RWPE2 (cell line): ENCODE measurements around the gene ZNF138.

ENCODE experiments used
- ATAC-seq: fragments of 200-7000 bp; cut with Tn5 transposase; 3 replicates; pipeline ENCODE4 v1.9.1; 2021; ENCODE audit warnings: low read depth
- DNase-seq: peaks from one replicate; pipeline ENCODE4 v3.0.0-alpha.2; 2020; ENCODE audit warnings: low spot score
- H3K27ac ChIP-seq: fragments of 450-650 bp; 2 replicates; pipeline ENCODE4 v1.5.1; 2017; ENCODE audit warnings: mild to moderate bottlenecking; ENCODE audit not compliant: poor library complexity, severe bottlenecking
- H3K27me3 ChIP-seq: fragments of 250-450 bp; sonication (Bioruptor Pico); 2 replicates; pipeline ENCODE4 v1.5.1; 2021; ENCODE audit warnings: mild to moderate bottlenecking, moderate library complexity; ENCODE audit not compliant: insufficient read depth, poor library complexity, severe bottlenecking
- H3K36me3 ChIP-seq: fragments of 250-450 bp; sonication (Bioruptor Pico); 2 replicates; pipeline ENCODE4 v1.5.1; 2020; ENCODE audit warnings: low read depth, mild to moderate bottlenecking, moderate library complexity
- H3K4me1 ChIP-seq: fragments of 250-450 bp; sonication (Bioruptor Pico); 2 replicates; pipeline ENCODE4 v1.5.1; 2021; ENCODE audit warnings: mild to moderate bottlenecking, moderate library complexity; ENCODE audit not compliant: insufficient read depth, poor library complexity, severe bottlenecking
- H3K4me3 ChIP-seq: fragments of 250-450 bp; sonication (Bioruptor Pico); 2 replicates; pipeline ENCODE4 v1.5.1; 2021; ENCODE audit warnings: mild to moderate bottlenecking, moderate library complexity; ENCODE audit not compliant: severe bottlenecking
- H3K9me3 ChIP-seq: fragments of 250-450 bp; sonication (Bioruptor Pico); 2 replicates; pipeline ENCODE4 v1.5.1; 2021; ENCODE audit warnings: mild to moderate bottlenecking, moderate library complexity; ENCODE audit not compliant: severe bottlenecking
- TF ChIP-seq, protein P1 (sequence below): fragments of 450-650 bp; IDR thresholded peaks from one replicate; pipeline ENCODE4 v1.5.1; 2017; ENCODE audit warnings: mild to moderate bottlenecking, moderate library complexity; ENCODE audit not compliant: poor library complexity, severe bottlenecking

Gene ZNF138

DNA sequence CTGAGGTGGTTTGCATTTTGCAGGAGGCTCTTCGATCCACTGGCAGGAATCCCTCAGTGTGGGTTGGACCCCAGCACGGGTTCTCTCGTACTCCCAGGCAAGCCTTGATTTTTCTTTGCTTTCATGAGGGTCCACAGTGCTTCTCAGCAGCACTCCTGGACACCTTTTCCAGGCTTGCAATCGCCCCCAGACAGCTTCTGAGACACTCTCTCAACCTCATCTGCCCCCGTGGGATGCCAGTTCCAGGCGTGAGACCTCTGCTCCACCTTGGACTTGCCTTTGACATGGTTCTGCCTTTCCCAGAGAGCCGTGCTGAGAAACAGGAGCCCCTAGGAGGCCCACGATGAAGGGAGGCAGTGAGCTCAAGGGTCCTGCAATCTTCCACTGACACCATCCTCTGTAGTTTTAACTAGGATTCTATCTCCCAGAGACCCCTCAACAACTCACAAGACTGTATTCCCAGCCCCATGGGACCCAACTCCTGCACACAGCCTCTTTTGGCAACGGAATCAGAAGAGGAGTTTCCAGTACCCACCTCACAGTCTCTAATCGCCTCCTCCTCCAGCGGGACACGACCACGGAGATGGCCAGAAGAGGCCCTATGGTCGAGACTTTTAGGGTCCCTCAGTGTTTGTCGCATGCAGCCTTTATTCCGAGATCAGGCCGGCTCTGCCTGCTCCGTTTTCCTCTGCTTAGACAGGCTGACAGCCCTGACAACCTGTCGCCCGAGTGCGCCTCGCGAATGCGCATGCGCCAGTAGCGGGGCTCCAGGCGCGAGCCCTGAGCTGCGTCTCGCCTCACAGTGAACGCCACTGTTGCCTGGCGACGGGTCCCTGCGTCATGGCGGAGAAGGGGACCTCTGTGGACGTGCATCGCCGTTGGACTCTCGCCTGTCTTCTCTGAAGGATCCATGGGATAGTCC is 82.8 kb downstream of the ZNF138 start:
- TF ChIP-seq, protein P1, sequence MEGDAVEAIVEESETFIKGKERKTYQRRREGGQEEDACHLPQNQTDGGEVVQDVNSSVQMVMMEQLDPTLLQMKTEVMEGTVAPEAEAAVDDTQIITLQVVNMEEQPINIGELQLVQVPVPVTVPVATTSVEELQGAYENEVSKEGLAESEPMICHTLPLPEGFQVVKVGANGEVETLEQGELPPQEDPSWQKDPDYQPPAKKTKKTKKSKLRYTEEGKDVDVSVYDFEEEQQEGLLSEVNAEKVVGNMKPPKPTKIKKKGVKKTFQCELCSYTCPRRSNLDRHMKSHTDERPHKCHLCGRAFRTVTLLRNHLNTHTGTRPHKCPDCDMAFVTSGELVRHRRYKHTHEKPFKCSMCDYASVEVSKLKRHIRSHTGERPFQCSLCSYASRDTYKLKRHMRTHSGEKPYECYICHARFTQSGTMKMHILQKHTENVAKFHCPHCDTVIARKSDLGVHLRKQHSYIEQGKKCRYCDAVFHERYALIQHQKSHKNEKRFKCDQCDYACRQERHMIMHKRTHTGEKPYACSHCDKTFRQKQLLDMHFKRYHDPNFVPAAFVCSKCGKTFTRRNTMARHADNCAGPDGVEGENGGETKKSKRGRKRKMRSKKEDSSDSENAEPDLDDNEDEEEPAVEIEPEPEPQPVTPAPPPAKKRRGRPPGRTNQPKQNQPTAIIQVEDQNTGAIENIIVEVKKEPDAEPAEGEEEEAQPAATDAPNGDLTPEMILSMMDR: no peak
- Histone ChIP-seq H3K27ac (no peak overlapping the region), H3K9me3 (peaks cover 4% of the 10 kb centered on the region), H3K4me3 (no peak overlapping the region), H3K36me3 (no peaks in the 10 kb centered on the region), H3K4me1 (no peaks in the 10 kb centered on the region), H3K27me3 (peaks cover 1% of the 10 kb centered on the region)
- ATAC-seq (peak; percentile 33; the same call in 2 of the 3 replicates), DNase-seq (no peak)

DNA sequence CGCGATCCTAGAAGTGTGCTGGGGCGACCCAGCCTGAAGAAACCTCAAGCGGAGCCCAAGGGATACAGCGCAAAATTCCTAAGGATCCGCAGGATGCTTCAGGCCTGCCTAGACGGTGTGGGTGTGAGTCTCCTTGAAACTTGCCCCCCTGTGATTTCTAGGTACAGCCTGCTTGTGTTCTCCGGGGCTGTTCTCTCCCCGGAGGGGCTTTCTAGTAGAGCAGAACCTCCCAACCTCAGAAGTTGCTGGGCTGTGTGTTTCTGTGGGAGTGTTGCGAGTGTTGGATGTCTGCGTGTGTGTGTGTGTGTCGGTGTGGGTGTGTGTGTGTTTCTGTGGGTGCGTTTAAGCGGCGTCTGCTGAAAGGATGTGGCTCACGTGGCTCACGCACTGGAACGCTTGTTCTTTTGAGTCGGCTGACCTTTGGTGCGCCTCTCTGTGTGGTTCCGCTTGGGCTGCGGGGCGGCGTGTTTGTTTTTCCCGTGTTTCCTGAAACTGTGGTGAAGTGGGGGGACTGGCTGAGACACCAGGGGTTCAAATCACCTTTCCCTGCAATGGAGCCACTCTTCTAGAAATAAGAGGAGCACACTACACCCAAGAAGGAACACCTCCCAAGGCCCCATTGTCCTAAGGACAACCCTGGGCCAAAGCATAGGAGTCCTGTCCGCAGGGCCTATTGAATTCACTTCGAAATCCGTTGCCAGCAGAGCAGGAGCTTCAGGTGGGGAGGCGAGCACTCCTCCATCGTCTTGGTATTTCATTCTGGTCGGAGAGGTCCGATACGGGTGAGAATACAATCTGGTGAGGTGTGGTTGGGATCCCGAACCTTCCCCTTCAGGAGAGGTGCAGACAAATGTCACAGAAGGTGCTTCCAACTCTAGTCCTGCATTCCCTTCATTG is 83.7 kb downstream of the ZNF138 start:
- Histone ChIP-seq H3K27me3 (peaks cover 10% of the 10 kb centered on the region), H3K27ac (no peak overlapping the region), H3K4me3 (no peak overlapping the region), H3K4me1 (no peaks in the 10 kb centered on the region), H3K36me3 (no peaks in the 10 kb centered on the region), H3K9me3 (peaks cover 4% of the 10 kb centered on the region)
- TF ChIP-seq, protein P1: no peak
- no peak for DNase-seq
- ATAC-seq: no peak

DNA sequence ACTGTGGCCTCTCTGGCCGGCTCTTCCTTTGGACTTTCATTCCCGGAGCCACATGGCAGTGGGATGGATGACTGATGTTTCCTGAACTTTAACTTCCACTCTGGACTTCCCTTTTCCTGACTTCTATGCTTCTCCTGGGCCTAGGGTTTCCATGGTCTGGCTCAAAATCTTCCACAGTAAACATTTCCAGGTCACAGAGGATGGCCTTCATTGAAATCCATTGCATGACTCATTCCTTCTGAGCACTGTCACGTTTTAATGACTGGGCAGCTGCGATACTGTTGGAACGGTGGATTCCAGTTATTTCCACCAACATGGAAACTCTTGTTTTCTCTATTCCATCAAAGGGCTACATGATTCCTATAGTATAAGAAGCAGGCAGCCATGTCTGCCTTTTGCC is 84.5 kb downstream of the ZNF138 start:
- Histone ChIP-seq H3K4me3 (no peak overlapping the region), H3K9me3 (peaks cover 4% of the 10 kb centered on the region)

DNA sequence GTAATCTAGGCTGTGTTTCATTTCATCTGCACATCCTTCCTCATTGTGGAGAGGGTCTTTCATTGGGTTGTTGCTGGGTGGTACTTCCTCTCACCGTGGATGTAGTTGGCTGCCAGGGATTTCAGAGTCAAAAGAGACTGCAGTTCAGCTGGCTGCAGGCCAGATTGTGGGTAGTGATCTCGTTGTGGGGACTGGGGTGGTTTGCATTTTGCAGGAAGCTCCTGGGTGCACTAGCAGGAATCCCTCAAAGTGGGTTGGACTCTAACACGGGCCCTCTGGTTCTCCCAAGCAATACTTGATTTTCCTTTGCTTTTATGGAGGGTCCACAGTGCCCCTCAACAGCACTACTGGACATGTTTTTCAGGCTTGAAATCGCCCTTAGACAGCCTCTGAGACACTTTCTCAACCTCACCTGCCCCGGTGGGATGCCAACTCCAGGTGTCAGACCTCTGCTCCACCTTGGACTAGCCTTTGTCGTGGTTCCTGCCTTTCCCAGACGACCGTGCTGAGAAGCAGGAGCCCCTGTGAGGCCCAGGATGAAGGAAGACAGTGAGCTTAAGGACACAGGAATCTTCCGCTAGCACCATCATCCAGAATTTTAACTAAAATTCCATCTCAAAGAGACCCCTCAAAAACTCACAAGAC is 85.0 kb downstream of the ZNF138 start:
- Histone ChIP-seq H3K27ac (no peak overlapping the region), H3K27me3 (peaks cover 17% of the 10 kb centered on the region), H3K9me3 (peaks cover 4% of the 10 kb centered on the region), H3K4me1 (no peaks in the 10 kb centered on the region), H3K36me3 (no peaks in the 10 kb centered on the region), H3K4me3 (no peak overlapping the region)
- DNase-seq (no peak), ATAC-seq (no peak)
- TF ChIP-seq, protein P1: no peak

More for the DNA sequence above, 84.5 kb downstream of the ZNF138 start:
- DNase-seq (no peak), ATAC-seq (no peak)
- TF ChIP-seq, protein P1: no peak
- H3K4me1 ChIP-seq: no peaks in the 10 kb centered on the region
- no peaks in the 10 kb centered on the region for H3K36me3 ChIP-seq
- H3K27ac ChIP-seq: no peak overlapping the region
- H3K27me3 ChIP-seq: peaks cover 17% of the 10 kb centered on the region
